AG10803 (cell line): ENCODE results near the gene TNFRSF12A.

ENCODE experiments used
- DNase-seq: peaks from one replicate; pipeline ENCODE4 v3.0.0; 2010; ENCODE audit warnings: low read depth
- H3K4me3 ChIP-seq: 2 replicates; pipeline ENCODE4 v1.5.1; 2011; ENCODE audit warnings: mild to moderate bottlenecking, low read length, control low read depth
- TF ChIP-seq, protein P1 (sequence below): conservative IDR thresholded peaks from 2 replicates; pipeline ENCODE4 v1.5.1; 2011; ENCODE audit warnings: mild to moderate bottlenecking, low read length, control low read depth, inconsistent platforms

TNFRSF12A gene

DNA sequence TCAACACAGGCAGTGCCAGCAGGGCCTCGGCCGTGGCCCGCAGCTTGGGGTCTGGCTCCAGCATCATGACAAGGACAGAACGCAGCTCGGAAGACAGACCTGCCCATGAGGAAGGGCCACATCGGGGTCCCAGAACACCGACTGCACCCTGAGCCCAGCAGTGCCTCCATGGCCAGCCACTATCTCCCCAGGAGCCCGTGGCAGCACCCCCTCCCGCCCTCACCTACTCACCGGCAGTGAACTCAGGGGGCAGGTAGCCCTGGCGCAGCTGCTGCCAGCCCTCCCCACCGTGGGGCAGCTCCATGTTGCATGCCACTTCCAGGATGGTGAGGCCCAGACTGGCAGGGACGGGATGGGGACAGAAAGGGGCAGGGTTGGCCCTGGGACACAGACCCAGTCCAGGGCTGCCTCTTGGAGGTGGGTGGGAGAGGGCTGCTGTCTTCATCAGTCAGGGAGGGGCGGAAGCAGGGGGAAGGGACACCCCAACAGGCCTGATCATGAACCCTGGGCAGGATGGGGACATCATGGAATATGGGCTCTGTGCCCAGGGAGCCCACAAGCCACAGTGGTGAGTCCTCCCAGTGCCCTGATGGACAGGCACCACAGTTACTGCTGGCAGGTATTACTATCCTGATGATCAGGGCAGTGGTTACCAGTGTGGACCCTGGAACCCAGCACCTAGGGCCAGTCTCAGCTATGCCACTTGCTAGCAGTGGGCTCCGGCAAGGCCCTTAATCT, 45.7 kb upstream of the TNFRSF12A start:
- TF ChIP-seq, protein P1, sequence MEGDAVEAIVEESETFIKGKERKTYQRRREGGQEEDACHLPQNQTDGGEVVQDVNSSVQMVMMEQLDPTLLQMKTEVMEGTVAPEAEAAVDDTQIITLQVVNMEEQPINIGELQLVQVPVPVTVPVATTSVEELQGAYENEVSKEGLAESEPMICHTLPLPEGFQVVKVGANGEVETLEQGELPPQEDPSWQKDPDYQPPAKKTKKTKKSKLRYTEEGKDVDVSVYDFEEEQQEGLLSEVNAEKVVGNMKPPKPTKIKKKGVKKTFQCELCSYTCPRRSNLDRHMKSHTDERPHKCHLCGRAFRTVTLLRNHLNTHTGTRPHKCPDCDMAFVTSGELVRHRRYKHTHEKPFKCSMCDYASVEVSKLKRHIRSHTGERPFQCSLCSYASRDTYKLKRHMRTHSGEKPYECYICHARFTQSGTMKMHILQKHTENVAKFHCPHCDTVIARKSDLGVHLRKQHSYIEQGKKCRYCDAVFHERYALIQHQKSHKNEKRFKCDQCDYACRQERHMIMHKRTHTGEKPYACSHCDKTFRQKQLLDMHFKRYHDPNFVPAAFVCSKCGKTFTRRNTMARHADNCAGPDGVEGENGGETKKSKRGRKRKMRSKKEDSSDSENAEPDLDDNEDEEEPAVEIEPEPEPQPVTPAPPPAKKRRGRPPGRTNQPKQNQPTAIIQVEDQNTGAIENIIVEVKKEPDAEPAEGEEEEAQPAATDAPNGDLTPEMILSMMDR = no peak
- no peak overlapping the region for H3K4me3 ChIP-seq
- DNase-seq = no peak

- no peak overlapping the region for H3K4me3 ChIP-seq
- TF ChIP-seq, protein P1 = no peak
- no peak for DNase-seq
Measured at GRCh38 chr16:2975161-2975795, 44.9 kb upstream of the TNFRSF12A start.

- TF ChIP-seq, protein P1 = no peak
- DNase-seq = no peak
- no peak overlapping the region for H3K4me3 ChIP-seq
Measured at GRCh38 chr16:2976201-2976600, 44.0 kb upstream of the TNFRSF12A start.

- DNase-seq = no peak
- H3K4me3 ChIP-seq = no peak overlapping the region
- TF ChIP-seq, protein P1 = no peak
Measured at GRCh38 chr16:2976673-2977072, 43.5 kb upstream of the TNFRSF12A start.

GRCh38 chr16:2977440-2977839, 42.7 kb upstream of the TNFRSF12A start:
- no peak overlapping the region for H3K4me3 ChIP-seq
- DNase-seq = no peak
- TF ChIP-seq, protein P1 = no peak

DNA sequence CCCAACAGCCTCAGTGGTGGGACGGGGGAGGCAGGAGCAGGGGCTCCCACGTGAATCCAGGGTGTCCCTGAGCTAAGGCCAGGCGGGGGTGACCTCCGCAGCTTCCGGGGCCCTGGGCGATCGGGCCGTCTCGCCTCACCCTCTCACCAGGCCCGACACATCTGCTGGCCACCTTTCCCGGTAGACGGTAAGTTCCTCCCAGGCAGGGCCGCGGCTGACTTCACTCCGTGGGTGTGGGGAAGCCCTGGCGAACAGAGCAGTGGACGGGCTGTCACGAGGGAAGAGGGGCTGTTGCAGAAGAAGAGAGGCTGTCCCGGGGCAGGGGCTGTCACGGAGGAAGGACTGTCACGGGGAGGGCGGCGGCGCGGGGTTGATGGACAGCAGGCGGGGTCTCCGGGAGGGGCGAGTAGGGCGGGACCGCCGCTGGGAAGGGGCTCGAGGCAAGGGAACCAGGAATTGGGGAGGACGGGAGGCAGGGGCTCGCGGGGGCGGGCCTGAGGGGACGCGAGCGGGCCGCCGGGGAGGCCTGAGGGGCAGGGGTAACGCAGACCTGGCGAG, 40.4 kb upstream of the TNFRSF12A start:
- TF ChIP-seq, protein P1 = no peak
- DNase-seq = no peak
- peak overlapping the region; percentile 62 for H3K4me3 ChIP-seq
